HCT116 (cell line): Measurements from ENCODE around the gene C2orf74.

Source experiments
- EZH2phosphoT487 ChIP-seq: fragments of 200-600 bp; IDR thresholded peaks from 2 replicates; pipeline ENCODE4 v1.6.1; 2018; ENCODE audit warnings: antibody characterized with exemption, borderline replicate concordance
- POLR2A ChIP-seq: IDR thresholded peaks from 2 replicates; pipeline ENCODE4 v1.7.0; 2011; ENCODE audit warnings: borderline replicate concordance; ENCODE audit not compliant: insufficient read depth, insufficient read length; ENCODE audit errors: extremely low read depth
- RAD21 ChIP-seq: IDR thresholded peaks from 2 replicates; pipeline ENCODE4 v1.6.1; 2012; ENCODE audit warnings: low read depth, mild to moderate bottlenecking
- TF ChIP-seq, protein P1 (sequence below), 3 experiments: fragments of 200-600 bp in 1 of 3; sonication (generic) in 1 of 3; IDR thresholded peaks in 2 of 3; conservative IDR thresholded peaks in 1 of 3; 2 replicates each; pipeline ENCODE4 v1.5.1; 2012 to 2017; ENCODE audit warnings: low read depth in 2 of 3, low read length in 2 of 3, antibody characterized with exemption in 1 of 3, borderline replicate concordance in 1 of 3, control low read depth in 1 of 3, mild to moderate bottlenecking in 1 of 3, mixed read lengths in 1 of 3, mixed run types in 1 of 3, moderate library complexity in 1 of 3; ENCODE audit not compliant: insufficient read depth in 1 of 3

DNA sequence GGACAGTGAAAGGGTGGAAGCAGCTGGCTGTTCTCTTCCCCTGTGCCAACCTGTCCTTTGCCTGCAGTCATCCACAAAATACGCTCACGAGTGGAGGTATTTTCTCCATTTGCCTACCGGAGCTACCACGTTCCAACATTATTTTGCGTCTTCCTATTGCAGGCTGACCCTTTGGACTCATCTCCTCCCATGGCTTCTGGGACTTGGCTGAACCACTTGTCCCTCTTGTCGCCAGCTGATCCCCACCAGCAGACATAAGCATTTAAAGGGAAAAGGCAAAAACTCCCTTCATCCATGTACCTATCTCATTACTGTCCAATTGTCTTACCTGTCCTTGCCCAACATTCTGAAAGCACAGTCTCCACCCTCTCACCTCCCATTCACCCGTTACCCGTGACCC lies 13.0 kb downstream of the C2orf74 start:
- TF ChIP-seq, protein P1, sequence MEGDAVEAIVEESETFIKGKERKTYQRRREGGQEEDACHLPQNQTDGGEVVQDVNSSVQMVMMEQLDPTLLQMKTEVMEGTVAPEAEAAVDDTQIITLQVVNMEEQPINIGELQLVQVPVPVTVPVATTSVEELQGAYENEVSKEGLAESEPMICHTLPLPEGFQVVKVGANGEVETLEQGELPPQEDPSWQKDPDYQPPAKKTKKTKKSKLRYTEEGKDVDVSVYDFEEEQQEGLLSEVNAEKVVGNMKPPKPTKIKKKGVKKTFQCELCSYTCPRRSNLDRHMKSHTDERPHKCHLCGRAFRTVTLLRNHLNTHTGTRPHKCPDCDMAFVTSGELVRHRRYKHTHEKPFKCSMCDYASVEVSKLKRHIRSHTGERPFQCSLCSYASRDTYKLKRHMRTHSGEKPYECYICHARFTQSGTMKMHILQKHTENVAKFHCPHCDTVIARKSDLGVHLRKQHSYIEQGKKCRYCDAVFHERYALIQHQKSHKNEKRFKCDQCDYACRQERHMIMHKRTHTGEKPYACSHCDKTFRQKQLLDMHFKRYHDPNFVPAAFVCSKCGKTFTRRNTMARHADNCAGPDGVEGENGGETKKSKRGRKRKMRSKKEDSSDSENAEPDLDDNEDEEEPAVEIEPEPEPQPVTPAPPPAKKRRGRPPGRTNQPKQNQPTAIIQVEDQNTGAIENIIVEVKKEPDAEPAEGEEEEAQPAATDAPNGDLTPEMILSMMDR (IDR thresholded peaks at IDR 0.05 in 2 of 3, conservative IDR thresholded peaks at IDR 0.05 in 1 of 3; ENCODE audit: borderline replicate concordance in 1 of 3, insufficient read depth in 1 of 3, low read depth in 2 of 3, low read length in 2 of 3): no peak
- TF ChIP-seq EZH2phosphoT487 (no peak), POLR2A (no peak), RAD21 (no peak)
